Activated CD8-positive, alpha-beta memory T cell treated with anti-CD3 and anti-CD28 coated beads for 36 hours (primary cell): ENCODE results near the gene IRF4. TPM values are rescaled to one million over a fixed set of nuclear protein-coding genes. Genes with fewer than 3 reads are reported as not detected.
"Not testable (repeated sequence)": the region's sequence is repeated elsewhere in the genome, so short reads cannot be mapped to it uniquely, and the experiment has no call there.

Experiments used
- CTCF ChIA-PET: fragments of 350-600 bp; sonication (Branson Sonifier 250); formaldehyde crosslinking; loops from one replicate; lab custom pipeline; 2021; ENCODE audit warnings: antibody characterized with exemption; lab: Charles Lee
- POLR2A ChIA-PET: fragments of 350-600 bp; sonication (Branson Sonifier 250); formaldehyde crosslinking; loops from one replicate; lab custom pipeline; 2021; ENCODE audit warnings: antibody characterized with exemption; lab: Charles Lee
- total RNA-seq, 2 experiments: library from RNA; stranded (reverse); gene quantifications; one replicate each; pipeline ENCODE4 v1.2.3, GENCODE V29; 2021

The IRF4 gene
- total RNA-seq, 2 experiments from 2014 or later = 659 to 662 TPM

GRCh38 chr6:363291-363690, 28.3 kb upstream of the IRF4 start:
- ChIA-PET CTCF (interaction anchor here (0.6 kb wide), 1 partner anchor 122 kb away, joined by 3 read pairs; no protein-coding TSS in a partner anchor), POLR2A (no interaction called here)

- CTCF ChIA-PET = no interaction called here
- POLR2A ChIA-PET = interaction anchor here (0.6 kb wide), 1 partner anchor 95 kb away, joined by 3 read pairs; no protein-coding TSS in a partner anchor
Measured at GRCh38 chr6:363909-364308, 27.6 kb upstream of the IRF4 start.

- ChIA-PET POLR2A (no interaction called here), CTCF (interaction anchor here (0.7 kb wide), 1 partner anchor 169 kb away, joined by 4 read pairs; no protein-coding TSS in a partner anchor)
Measured at GRCh38 chr6:364609-365540, 26.7 kb upstream of the IRF4 start.

DNA sequence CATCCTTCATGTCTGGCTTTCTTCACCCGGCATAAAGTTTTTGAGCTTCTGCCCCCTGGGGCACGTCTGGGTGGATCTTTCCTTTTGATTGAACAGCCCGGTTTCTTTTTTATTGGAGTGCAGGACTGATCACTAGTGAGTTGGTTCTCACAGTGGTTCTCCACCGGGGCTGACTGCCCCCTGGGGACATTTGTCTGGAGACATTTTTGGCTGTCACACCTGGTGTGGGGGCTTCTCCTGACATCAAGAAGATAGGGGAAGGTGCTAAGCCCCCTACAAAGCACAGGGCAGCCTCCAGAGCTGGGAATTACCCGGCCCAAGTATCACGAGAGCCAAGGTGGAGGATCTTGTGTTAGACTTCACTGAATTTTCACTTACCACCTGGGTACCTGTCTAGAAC, 25.7 kb upstream of the IRF4 start:
- ChIA-PET CTCF (no interaction called here), POLR2A (no interaction called here)

DNA sequence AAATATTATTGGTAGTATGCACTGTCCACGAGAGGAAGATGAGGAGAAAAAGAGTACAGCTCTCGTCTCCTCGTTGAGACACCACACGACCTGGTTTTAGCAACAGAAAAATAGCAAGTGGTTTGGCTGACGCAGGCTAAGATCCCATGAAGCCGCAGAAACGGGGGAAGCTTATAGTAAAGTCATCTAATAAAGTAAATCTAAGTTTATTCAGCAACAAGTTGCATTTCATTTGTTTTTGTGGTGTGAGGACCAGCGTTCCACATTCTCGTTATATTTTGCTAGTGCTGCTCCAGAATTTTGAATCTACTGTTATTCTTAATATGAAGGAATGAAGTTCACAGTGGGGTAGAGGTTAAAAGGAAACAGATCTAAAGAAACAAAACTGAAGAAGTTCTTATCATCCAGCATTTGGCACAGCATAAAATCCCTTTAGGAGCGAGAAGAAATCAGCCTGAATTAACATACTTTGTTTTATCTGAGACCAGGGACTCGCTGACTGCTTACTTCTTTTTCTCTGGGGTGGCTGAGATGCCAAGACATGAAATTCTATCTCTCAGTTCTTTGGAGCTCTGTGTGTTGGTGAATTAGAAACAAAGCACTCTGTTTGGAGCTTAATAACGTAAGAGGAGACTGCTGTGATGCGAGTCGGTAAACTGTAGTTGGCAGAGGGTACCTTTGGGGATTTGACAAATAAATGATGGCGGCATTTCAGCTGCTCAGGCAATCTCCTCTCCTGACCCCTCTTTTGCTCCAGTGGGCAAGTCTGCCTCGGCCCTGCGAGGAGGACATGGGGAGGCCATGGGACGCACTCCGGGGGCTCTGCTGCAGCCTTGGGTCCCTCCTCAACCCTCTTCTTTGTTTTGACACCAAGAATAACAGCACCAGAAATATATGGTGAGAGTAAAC, 24.9 kb upstream of the IRF4 start:
- ChIA-PET POLR2A (no interaction called here), CTCF (no interaction called here)

DNA sequence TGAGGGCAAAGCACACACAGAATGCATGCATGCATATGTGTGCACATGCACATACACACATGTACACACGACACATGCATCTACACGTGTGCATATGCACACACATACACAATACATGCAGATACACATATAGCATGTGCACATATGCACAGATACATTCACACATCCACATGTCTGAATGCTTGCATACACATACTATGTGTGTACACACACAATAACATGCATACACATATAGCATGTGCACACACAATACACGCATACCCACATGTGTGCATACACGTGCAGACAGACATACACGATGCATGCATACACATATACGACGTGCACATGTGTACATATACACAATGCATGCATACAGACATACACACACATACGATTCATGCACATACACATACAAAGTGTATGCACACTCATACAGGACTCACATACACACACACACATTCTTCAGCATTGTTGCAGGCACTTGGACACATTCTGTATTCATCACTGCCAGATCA, 24.2 kb upstream of the IRF4 start:
- ChIA-PET POLR2A (no interaction called here), CTCF (no interaction called here)

DNA sequence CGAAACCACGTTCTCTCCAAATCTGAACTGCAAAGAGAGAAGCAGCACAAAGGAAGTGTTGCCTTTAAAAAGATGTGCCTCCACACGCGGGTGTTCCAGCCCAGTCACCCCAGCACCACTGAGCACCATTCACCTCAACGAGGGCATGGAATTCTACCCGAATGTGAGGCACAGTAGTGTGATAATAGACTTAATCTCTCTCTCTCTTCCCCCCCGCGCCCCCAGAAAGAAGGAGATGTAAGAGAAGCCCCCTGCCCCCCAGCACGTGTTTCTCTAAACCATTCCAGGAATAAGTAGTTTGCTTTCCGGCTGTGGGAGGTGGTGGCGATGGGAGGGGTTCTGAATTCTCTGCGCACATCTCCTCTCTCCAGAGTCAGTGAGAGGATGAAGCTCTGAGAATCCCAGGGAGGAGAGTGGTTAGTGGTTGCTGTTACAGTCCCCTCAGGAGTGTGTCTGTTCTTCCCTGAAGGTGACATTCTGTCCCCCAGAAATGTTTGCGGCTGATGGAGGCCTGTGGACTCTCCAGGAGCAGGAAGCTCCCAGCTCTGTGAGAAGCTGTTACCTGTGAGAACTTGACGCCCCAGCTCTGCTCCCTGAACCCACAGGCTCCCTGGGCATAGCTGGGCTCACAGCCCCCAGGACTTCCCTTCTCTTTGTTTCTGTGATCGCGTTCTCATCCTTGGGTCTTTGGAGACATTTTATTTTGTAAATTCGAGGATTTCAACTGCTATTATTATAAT, 23.5 kb upstream of the IRF4 start:
- POLR2A ChIA-PET = no interaction called here
- CTCF ChIA-PET = no interaction called here

GRCh38 chr6:369559-370431, 21.8 kb upstream of the IRF4 start:
- POLR2A ChIA-PET = no interaction called here
- CTCF ChIA-PET = no interaction called here

- ChIA-PET POLR2A (no interaction called here), CTCF (no interaction called here)
Measured at GRCh38 chr6:370555-370954, 21.0 kb upstream of the IRF4 start.

GRCh38 chr6:371851-372250, 19.7 kb upstream of the IRF4 start:
- CTCF ChIA-PET, POLR2A ChIA-PET: not testable (repeated sequence)

GRCh38 chr6:372336-372911, 19.1 kb upstream of the IRF4 start:
- POLR2A ChIA-PET = no interaction called here
- CTCF ChIA-PET = no interaction called here

- ChIA-PET POLR2A (no interaction called here), CTCF (no interaction called here)
Measured at GRCh38 chr6:373031-373430, 18.5 kb upstream of the IRF4 start.

GRCh38 chr6:373773-374724, 17.5 kb upstream of the IRF4 start:
- CTCF ChIA-PET = no interaction called here
- POLR2A ChIA-PET = no interaction called here

DNA sequence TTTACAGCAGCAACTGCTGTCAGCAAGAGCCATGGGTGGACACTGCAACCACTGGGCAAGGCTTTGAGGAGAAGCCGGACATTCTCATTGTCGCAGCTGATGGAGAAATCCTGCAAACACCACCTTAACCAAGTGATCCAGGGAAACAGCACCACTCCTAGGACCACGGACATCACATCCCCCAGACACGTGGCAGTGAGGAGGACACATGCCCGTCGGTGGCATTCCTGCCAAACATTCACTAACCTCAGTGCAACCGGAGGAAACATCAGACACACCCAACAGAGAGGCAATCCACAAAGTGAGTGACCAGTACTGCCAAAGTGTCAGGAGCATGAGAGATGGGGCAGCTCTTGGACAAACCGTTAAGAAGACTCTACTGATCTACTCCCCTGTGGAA, 16.6 kb upstream of the IRF4 start:
- ChIA-PET POLR2A (no interaction called here), CTCF (no interaction called here)

DNA sequence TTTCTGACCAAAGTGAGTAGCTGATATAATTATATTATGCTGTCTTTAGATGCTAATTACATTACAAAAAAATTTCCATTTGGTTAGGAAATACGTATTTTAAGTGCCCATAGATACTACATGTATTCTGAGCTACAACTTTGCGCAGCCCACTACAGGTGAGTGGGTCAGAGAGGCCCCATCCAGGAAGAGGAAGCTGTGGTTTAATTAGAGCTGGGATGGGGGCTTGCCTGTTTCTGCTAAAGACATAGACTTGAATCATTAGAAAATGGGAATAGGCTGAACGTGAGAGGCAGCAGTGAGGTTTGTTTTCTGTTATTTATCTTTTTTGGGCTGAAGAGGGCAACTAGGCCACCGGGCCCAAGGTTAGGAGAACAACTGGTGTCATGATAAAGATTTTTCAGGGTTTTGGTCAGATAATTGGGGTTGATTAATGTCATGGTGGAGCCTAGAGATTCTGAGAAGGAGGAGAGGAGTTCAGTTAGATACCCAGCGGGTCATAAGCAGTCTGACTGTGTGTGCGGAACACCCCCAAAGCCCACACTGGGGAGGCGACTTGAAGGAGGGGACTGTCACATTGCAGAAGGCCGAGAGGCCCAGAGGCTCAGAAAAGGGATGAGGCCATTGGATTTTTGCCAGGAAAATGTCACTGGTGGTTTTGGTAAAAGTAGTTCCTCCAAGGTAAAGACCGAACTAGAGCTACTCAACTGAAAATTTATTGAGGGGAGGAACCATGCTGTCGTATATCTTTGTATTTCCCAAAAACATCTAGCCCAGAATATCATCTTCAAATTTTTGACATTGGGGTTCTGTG, 14.5 kb upstream of the IRF4 start:
- ChIA-PET POLR2A (no interaction called here), CTCF (interaction anchor here (1.0 kb wide), 1 partner anchor 84 kb away, joined by 3 read pairs; no protein-coding TSS in a partner anchor)

DNA sequence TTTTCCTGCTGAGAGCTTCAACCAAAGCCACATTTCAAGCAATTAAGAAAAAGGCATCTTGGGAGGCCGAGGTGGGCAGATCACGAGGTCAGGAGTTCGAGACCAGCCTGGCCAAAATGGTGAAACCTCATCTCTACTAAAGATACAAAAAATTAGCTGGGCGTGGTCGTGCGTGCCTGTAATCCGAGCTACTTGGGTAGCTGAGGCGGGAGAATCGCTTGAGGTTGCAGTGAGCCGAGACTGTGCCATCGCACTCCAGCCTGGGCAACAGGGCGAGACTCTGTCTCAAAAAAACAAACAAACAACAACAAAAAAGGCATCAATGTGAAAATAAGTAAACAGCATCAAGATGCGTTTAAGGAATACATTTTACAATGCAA, 13.9 kb upstream of the IRF4 start:
- CTCF ChIA-PET, POLR2A ChIA-PET: not testable (repeated sequence)
